Endothelial cell of umbilical vein (primary cell): ENCODE measurements around the gene SDR9C7. TPM values are rescaled to one million over a fixed set of nuclear protein-coding genes. Genes with fewer than 3 reads are reported as not detected.

Experiments
- BruUV-seq: library from RNA; stranded (reverse); fragments of 400-500 nt; replicated peaks from 2 replicates; lab custom pipeline; 2021; lab: Mats Ljungman, UMichigan
- CTCF ChIA-PET: fragments of 300-600, 350-600 bp; sonication (Branson Sonifier 250); formaldehyde crosslinking; loops from one replicate; lab custom pipeline; 2021; ENCODE audit warnings: antibody characterized with exemption, inconsistent platforms; lab: Charles Lee
- POLR2A ChIA-PET: fragments of 300-600, 350-600 bp; sonication (Branson Sonifier 250); formaldehyde crosslinking; loops from one replicate; lab custom pipeline; 2021; ENCODE audit warnings: antibody characterized with exemption, inconsistent platforms; lab: Charles Lee
- DNase-seq: peaks from one replicate; pipeline ENCODE4 v3.0.0-alpha.2; 2011; ENCODE audit warnings: low read depth, low spot score
- FAIRE-seq: peaks from 2 replicates; lab custom pipeline; 2011; peaks lifted over from hg19 to GRCh38; lab: Jason Lieb, UNC
- H2AFZ ChIP-seq: 2 replicates; pipeline ENCODE4 v1.6.0; 2012; ENCODE audit warnings: low read depth, low read length, control low read depth, inconsistent platforms
- H3K27ac ChIP-seq: 2 replicates; pipeline ENCODE4 v1.5.1; 2011; ENCODE audit warnings: low read depth, mild to moderate bottlenecking, control low read depth, low read length, moderate library complexity; ENCODE audit not compliant: insufficient read depth
- H3K27me3 ChIP-seq, 2 experiments: 2 replicates each; pipeline versions ENCODE4 v1.6.0 to v1.6.1; 2011; ENCODE audit warnings: low read length in 2 of 2, mixed read lengths in 1 of 2; ENCODE audit not compliant: control insufficient read depth in 2 of 2, insufficient read depth in 2 of 2
- H3K36me3 ChIP-seq, 2 experiments: 2 replicates in 1 of 2; 3 replicates in 1 of 2; pipeline ENCODE4 v1.5.1; 2011; ENCODE audit warnings: low read length in 2 of 2, mild to moderate bottlenecking in 1 of 2, moderate library complexity in 1 of 2; ENCODE audit not compliant: control insufficient read depth in 2 of 2, insufficient read depth in 2 of 2; ENCODE audit errors: extremely low read depth in 1 of 2
- H3K4me1 ChIP-seq: 3 replicates; pipeline ENCODE4 v1.5.1; 2011; ENCODE audit warnings: mild to moderate bottlenecking, low read length; ENCODE audit not compliant: control insufficient read depth, insufficient read depth; ENCODE audit errors: extremely low read depth
- H3K4me2 ChIP-seq: 2 replicates; pipeline ENCODE4 v1.6.1; 2011; ENCODE audit warnings: low read length, control low read depth, mixed read lengths; ENCODE audit not compliant: insufficient read depth
- H3K4me3 ChIP-seq, 3 experiments: fragments of 200-600 bp in 1 of 3; sonication (generic), shearing (Covaris generic) in 1 of 3; replicated peaks in 1 of 3; 2 replicates each; pipeline ENCODE4 v1.5.1; 2011 to 2016; ENCODE audit warnings: control low read depth in 3 of 3, low read length in 3 of 3, mild to moderate bottlenecking in 2 of 3, inconsistent platforms in 1 of 3, low read depth in 1 of 3, moderate library complexity in 1 of 3; ENCODE audit not compliant: insufficient read depth in 1 of 3
- H3K79me2 ChIP-seq: 2 replicates; pipeline ENCODE4 v1.6.0; 2012; ENCODE audit warnings: low read length, inconsistent platforms; ENCODE audit not compliant: control insufficient read depth, insufficient read depth
- H3K9ac ChIP-seq: replicated peaks from 2 replicates; pipeline ENCODE3; 2011; ENCODE audit warnings: low read length, control low read depth; ENCODE audit not compliant: insufficient read depth; ENCODE audit errors: extremely low read depth
- H3K9me1 ChIP-seq: replicated peaks from 3 replicates; pipeline ENCODE4 v1.6.0; 2011; ENCODE audit warnings: mild to moderate bottlenecking, low read length; ENCODE audit not compliant: control insufficient read depth, insufficient read depth; ENCODE audit errors: extremely low read depth
- H3K9me3 ChIP-seq: replicated peaks from 2 replicates; pipeline ENCODE4 v1.5.1; 2012; ENCODE audit warnings: low read length, inconsistent platforms; ENCODE audit not compliant: control insufficient read depth, insufficient read depth
- H4K20me1 ChIP-seq: replicated peaks from 2 replicates; pipeline ENCODE3; 2011; ENCODE audit warnings: mild to moderate bottlenecking, low read length; ENCODE audit not compliant: control insufficient read depth, insufficient read depth; ENCODE audit errors: extremely low read depth
- CTCF ChIP-seq, 2 donors: IDR thresholded peaks; 1 replicate in 1 of 2; 2 replicates in 1 of 2; pipeline ENCODE4 v1.5.1; 2011; ENCODE audit warnings: low read length in 2 of 2, mild to moderate bottlenecking in 2 of 2, moderate library complexity in 2 of 2, control low read depth in 1 of 2, inconsistent platforms in 1 of 2, low read depth in 1 of 2; ENCODE audit not compliant: insufficient read depth in 1 of 2; ENCODE audit errors: extremely low read depth in 1 of 2
- EZH2 ChIP-seq: IDR thresholded peaks from 2 replicates; pipeline ENCODE4 v1.6.1; 2012; ENCODE audit warnings: borderline replicate concordance, low read depth, mild to moderate bottlenecking, moderate library complexity, low read length, inconsistent platforms; ENCODE audit not compliant: severe bottlenecking
- FOS ChIP-seq: IDR thresholded peaks from 2 replicates; pipeline ENCODE4 v1.6.1; 2011; ENCODE audit warnings: mild to moderate bottlenecking, low read length, moderate library complexity, borderline replicate concordance; ENCODE audit not compliant: insufficient read depth
- GATA2 ChIP-seq: IDR thresholded peaks from 2 replicates; pipeline ENCODE4 v1.7.0; 2011; ENCODE audit warnings: low read depth, mild to moderate bottlenecking, moderate library complexity, mixed read lengths, low read length; ENCODE audit not compliant: insufficient read length, insufficient read depth
- JUN ChIP-seq: IDR thresholded peaks from 2 replicates; pipeline ENCODE4 v1.6.1; 2011; ENCODE audit warnings: borderline replicate concordance, low read depth; ENCODE audit not compliant: insufficient read length, insufficient read depth
- MYC ChIP-seq: IDR thresholded peaks from one replicate; pipeline ENCODE4 v1.6.1; 2011; ENCODE audit warnings: mild to moderate bottlenecking, low read depth, low read length
- POLR2A ChIP-seq: IDR thresholded peaks from 2 replicates; pipeline ENCODE4 v1.6.1; 2012; ENCODE audit warnings: low read depth, mild to moderate bottlenecking, control low read depth, low read length
- POLR2AphosphoS5 ChIP-seq: IDR thresholded peaks from 2 replicates; pipeline ENCODE4 v1.6.1; 2012; ENCODE audit warnings: low read depth, mild to moderate bottlenecking, control low read depth, low read length, moderate library complexity; ENCODE audit not compliant: insufficient read depth
- dilution Hi-C: fragments of 300-500 bp; cut with MboI; formaldehyde crosslinking; loops from one replicate; pipeline ENCODE4 v1.15.0; 2019; ENCODE audit warnings: low sequenced_read_pairs; ENCODE audit not compliant: extremely low pct_ligation_motif_present
- intact Hi-C: fragments of 100-400 bp; cut with micrococcal nuclease; formaldehyde crosslinking; loops from one replicate; pipeline ENCODE4 v1.10.0; 2022
- polyA plus RNA-seq, 4 experiments: library from polyadenylated mRNA; depleted of rRNA in 3 of 4; stranded (reverse) in 3 of 4; unstranded in 1 of 4; fragments of >200 nt; gene quantifications; 2 replicates each; pipeline versions ENCODE4 v1.2.1 to v1.2.3, GENCODE V29; 2011 to 2012; ENCODE audit warnings: missing spikeins in 1 of 4
- total RNA-seq: library from RNA; stranded (reverse); gene quantifications from 2 replicates; pipeline ENCODE4 v1.2.3, GENCODE V29; 2021
- TF ChIP-seq, protein P1 (sequence below): IDR thresholded peaks from 2 replicates; pipeline ENCODE4 v1.6.1; 2011; ENCODE audit not compliant: insufficient read depth, insufficient read length

Gene SDR9C7
- total and polyA plus RNA-seq, 2 donors (not counting 3 experiments of a cell fraction or from before 2014, with no cell fraction given), result not detected

- Histone ChIP-seq H3K27ac (no peak overlapping the region), H3K79me2 (no peaks in the 10 kb centered on the region), H4K20me1 (no peaks in the 10 kb centered on the region), H3K4me3 (no peak overlapping the region), H3K9me3 (no peaks in the 10 kb centered on the region), H3K4me2 (no peak overlapping the region), H3K27me3 (peaks cover 1 to 8% of the 10 kb centered on the region in 2 experiments), H3K9me1 (no peaks in the 10 kb centered on the region), H3K36me3 (no peaks in the 10 kb centered on the region), H3K9ac (no peak overlapping the region), H2AFZ (no peak overlapping the region), H3K4me1 (no peaks in the 10 kb centered on the region)
- TF ChIP-seq MYC, result no peak
- TF ChIP-seq, protein P1, sequence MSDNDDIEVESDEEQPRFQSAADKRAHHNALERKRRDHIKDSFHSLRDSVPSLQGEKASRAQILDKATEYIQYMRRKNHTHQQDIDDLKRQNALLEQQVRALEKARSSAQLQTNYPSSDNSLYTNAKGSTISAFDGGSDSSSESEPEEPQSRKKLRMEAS, result no peak
- no peak for TF ChIP-seq EZH2
- no peak for TF ChIP-seq POLR2A
- TF ChIP-seq CTCF (IDR thresholded peaks at IDR 0.05; ENCODE audit: extremely low read depth in 1 of 2, insufficient read depth in 1 of 2, low read depth in 1 of 2, low read length in 2 of 2), result no peak
- TF ChIP-seq FOS, result no peak
- TF ChIP-seq POLR2AphosphoS5, result no peak
- TF ChIP-seq JUN, result no peak
- no peak for TF ChIP-seq GATA2
- ChIA-PET CTCF (no interaction called here), POLR2A (no interaction called here)
- intact Hi-C loops, result no loop called here
- dilution Hi-C loops, result no loop called here
- DNase-seq (no peak), FAIRE-seq (no peak)
- no TSS peak for BruUV-seq
These were observed 56.8 kb downstream of the SDR9C7 start for GRCh38 chr12:56877195-56878009.
